PFSK-1 (cell line): Measurements from ENCODE around the gene ATG7.

Source experiments
- POLR2AphosphoS5 ChIP-seq: IDR thresholded peaks from 2 replicates; pipeline ENCODE4 v1.6.1; 2012; ENCODE audit warnings: low read depth, mild to moderate bottlenecking, control low read depth, low read length, moderate library complexity
- REST ChIP-seq, 2 experiments: IDR thresholded peaks; 2 replicates each; pipeline versions ENCODE4 v1.6.1 to v1.8.0; 2011 to 2012; ENCODE audit warnings: low read depth in 2 of 2, low read length in 2 of 2, control low read depth in 1 of 2, inconsistent platforms in 1 of 2, mild to moderate bottlenecking in 1 of 2, moderate library complexity in 1 of 2; ENCODE audit not compliant: insufficient read depth in 1 of 2
- SIN3A ChIP-seq: IDR thresholded peaks from 2 replicates; pipeline ENCODE4 v1.6.1; 2012; ENCODE audit warnings: mild to moderate bottlenecking, low read length, moderate library complexity, borderline replicate concordance; ENCODE audit not compliant: insufficient read depth

GRCh38 chr3:11413071-11413470 lies 140.9 kb downstream of the ATG7 start:
- TF ChIP-seq REST (IDR thresholded peaks at IDR 0.05; ENCODE audit: insufficient read depth in 1 of 2, low read depth in 2 of 2, low read length in 2 of 2) (no peak), SIN3A (no peak), POLR2AphosphoS5 (no peak)
